NCI-H187 (cell line): ENCODE data around the gene PPARGC1A.

Source experiments
- DNase-seq, 2 experiments: peaks; one replicate each; lab custom pipeline; 2025; lab: John Stamatoyannopoulos, UW

PPARGC1A gene

DNA sequence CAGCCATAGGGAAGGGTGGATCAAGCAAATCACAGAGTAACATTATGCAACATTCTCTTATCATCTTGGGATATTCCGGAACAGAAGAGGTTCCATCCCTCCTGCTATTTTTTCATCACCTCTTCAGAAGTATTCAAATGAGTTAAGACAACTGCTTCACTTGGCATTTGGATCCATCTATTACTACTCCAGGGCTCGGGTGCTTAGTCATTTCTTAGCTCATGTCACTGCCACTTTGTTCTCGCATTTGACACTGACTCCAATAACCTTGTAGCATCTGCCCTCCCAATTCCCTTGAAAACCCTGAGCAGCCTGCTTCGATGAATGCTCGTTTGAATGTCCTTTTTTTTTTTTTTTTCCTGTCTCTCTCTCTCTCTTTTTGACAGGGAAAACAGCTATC, 114.9 kb downstream of the PPARGC1A start:
- DNase-seq = no peak

DNA sequence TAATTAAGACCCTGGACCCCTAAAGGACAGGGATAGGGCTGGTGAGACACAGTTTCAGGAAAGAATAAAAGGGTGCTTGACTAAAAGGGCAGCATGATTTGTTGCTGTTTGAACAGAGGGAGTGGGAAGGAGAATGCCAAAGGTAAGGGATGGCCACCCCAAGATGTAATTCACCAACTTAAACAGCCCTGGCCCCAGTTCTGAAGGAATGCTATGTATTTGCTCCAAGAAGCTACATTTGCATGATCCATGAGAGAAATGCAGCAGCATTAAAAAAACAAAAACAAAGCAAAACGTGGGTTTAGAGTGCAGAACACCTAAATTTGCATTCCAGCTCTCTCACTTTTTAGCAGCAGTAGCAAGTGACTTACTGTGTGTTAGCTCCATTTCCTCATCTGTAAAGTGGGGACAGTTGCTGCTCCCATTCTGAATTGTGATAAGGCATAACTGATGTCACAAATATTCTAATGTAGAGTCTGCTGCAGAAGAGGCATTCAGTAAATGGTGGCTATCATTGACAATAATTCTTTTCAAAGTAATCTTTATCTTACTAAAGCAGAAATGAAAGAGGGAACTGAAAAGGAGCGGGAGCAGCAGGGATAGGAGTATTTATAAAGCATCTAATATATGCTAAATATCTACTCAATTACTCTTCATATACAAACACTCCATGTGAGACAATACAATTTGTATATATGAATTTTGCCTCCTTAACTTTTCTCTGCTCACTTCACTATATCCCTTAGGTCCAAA, 115.8 kb downstream of the PPARGC1A start:
- DNase-seq = no peak

DNA sequence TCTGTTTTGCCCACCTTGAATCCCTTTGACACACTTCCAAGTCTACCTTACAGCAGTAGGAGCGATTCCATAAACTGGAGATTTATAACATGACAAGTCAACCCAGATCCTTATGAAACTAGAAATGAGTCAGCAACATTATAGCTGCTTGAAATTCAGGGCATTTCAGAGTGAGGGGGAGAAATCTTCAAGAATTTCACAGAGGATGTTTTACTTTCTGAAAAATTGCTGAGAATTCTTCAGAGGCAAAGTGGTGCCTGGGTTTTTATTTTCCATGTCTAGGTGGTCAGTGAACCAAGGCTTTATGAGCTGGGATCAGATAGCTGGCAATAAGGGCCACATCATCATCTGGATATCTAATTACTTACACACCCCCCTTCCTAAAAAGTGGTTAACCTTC, 119.8 kb downstream of the PPARGC1A start:
- no peak for DNase-seq

DNA sequence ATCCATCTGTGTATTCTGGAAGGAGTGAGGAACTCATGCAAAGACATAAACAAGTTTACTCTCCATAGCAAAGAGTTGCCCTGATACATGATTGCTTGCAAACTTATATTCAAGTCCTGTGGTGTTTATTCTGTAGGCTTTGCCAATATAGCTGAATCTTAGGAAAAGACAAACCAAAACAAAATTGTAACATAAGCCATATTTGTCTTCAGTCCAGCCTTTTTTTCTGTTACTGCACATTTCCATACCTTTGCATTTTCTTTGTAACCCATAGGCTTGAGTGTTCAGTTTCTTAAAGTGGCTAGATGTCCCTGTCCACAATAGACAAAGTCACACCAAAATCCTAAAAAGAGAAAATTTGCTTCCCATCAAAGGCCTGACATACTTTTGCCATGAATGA, 120.4 kb downstream of the PPARGC1A start:
- no peak for DNase-seq

DNA sequence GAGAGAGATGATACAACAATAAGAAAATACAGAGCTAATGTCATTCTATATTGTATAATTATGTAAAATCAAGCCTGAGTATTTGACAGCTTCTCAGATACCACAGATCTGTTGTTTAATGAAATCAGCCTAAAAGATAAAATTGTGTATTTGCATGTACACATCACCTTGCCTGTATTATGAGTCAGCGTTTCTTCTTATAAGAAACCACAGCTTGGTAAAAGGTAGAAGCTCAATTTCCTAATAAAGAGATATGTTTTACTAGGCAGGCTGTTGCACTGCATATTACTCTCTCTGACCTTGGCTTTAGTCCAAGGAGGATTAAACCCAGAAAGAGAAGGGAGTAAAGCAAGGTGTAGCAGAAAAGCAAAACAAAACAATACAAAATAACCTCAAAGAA, 121.3 kb downstream of the PPARGC1A start:
- DNase-seq = no peak

DNA sequence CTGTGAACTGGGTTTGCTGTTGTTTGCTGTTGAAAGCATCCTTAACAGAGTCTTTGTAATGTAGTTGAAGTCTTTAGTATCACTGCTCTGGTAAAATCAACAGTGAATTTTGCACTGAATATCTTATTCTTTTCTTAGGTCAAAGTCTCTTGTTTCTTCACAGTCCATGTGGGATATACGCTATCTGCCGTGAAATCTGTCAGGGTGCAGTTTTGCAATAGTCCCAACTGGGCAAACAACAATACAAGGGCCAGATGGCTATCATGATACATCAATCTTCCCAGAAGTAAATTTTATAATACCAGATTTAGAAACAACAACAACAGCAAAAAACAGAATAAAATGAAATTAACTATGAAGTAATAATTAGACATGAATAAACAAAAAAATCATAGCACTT, 123.5 kb downstream of the PPARGC1A start:
- DNase-seq = no peak

DNA sequence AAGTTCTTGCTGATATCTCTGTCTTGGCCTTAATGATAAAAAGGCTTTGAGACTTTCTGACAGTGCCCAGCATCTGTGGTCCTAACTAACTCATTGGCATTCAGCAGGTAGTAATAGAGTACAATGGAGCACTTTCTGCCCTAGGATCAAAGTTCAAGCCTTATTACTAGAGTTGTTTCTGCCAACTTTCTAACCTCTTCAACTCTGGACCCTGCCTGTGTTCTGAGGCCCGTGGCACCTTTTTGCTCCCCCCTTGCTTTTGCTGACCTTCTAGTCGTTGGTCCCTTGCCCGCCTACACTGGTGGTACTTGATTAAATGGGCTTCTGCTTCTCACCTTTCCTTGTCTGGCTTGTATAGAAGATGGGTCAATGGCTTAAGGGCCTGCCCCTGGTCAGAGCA, 126.3 kb downstream of the PPARGC1A start:
- no peak for DNase-seq

DNA sequence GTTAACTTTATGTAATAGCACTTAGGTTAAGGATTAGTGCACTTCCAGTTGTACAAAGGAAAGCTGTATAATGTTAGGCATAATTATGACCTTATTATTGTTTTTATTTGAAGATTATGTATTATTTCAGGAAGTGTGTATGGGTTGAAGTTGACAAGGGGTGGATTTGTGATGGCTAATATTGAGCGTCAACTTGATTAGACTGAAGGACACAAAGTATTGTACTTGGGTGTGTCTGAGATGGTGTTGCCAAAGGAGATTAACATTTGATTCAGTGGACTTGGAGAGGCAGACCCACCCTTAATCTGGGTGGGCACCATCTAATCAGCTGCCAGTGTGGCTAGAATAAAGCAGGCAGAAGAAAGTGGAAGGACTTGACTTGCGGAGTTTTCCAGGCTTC, 127.3 kb downstream of the PPARGC1A start:
- DNase-seq = no peak

DNA sequence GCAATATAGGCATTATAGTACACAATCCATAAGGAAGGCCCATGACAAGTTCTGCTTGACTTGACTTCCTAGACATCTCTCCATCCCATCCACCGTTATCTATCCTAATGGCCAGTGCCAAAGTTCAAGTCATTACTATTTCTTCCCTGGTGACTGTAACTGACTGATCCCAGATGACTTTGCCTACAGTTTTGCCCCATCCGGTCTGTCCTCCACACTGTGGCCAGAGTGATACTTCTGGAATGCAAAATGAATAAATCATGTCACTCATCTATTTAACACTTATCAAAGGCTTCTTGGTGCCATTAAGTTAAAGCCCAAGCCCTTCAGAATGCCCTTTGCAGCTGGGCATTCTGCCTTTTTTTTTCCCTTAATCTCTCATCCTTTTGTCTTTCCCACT, 130.8 kb downstream of the PPARGC1A start:
- DNase-seq = no peak

DNA sequence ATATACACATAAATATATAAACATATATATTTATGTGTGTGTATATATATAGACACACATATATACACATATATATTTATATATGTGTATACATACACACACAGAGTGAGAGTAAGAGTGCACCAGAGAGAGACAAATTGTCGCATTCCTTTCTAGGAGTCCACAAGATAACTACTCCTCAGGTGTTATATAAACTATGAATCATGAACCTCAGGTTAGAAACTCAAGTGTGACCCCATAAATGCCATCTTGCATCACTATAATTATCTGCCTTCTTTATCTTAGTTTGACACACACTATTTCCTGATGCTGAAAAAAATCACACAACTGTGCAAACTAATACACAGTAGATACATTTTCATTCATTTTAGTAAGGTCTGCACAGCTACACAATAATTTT, 135.2 kb downstream of the PPARGC1A start:
- DNase-seq = no peak

DNA sequence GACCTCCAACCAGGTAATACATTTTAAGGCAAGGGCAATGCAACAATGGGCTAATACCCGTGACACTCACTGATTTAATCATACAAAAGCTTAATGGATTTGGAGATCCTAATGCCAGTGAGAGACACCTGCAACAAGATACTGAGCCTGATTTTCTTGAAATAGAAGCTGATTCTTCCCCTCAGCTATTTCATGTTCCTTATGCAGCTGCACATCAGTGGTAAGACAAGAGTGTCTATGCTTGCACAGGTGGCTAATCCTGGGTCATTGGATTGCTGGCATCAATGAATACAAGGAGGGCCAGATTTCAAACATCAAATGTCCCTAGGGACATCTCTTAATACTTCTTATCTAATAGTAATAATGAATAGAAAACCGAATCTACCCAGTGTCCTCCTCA, 139.7 kb downstream of the PPARGC1A start:
- DNase-seq = no peak

DNA sequence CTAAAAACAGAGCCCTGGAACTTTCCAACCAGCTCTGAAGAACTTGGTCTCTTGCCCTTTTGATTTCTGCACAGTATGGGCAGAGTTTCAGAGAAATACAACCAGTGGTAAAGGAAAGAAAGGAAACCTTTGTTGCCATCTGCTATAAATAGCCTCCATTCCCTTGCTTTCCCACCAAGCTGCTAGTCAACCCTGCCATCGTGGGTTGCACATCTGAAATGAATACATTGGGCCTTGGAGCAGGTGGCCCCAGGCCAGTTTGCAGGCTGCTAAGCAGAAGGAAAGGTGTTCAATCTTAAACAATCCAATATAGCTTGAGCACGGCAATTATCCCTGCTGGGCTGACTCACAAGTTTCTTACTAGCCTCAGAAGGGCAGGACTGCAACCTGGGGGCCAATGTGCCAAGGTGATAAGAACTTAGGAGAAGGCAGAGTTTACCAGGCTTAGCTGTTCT, 142.5 kb downstream of the PPARGC1A start:
- DNase-seq = no peak

DNA sequence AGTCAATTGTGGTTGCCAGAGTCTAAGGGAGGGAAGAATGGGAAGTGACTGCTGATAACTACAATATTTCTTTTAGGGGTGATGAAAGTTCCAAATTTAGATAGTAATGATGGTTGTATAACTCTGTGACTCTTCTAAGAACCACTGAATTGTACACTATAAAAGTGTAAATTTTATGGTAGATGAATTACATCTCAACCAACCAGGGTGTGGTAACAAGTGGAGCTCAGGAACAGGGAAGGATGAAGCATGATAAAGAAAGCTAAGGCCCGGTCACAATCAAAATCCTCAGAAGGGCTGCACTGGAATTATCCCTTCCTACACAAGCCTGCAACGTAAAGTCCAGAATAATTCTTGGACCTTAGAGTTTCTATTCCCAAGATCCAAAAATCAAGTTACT, 143.2 kb downstream of the PPARGC1A start:
- no peak for DNase-seq

DNA sequence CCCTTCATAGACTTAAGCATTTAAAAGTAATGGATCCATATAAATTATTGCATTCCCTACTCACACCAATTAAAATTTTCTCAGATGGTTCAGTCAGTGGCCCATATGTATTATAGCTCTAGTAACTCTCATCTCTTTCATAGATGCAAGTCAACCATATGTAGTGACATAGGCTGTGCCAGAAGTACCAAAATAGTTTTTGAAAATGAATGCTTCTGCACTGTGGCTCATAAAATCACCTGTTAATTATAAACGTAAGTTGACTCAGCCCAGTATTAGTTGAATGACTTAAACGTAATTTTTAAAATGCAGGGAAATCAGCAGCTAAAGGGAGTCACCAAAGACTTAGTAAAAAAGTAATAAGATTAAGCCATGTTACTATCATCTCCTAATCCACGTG, 143.8 kb downstream of the PPARGC1A start:
- no peak for DNase-seq

DNA sequence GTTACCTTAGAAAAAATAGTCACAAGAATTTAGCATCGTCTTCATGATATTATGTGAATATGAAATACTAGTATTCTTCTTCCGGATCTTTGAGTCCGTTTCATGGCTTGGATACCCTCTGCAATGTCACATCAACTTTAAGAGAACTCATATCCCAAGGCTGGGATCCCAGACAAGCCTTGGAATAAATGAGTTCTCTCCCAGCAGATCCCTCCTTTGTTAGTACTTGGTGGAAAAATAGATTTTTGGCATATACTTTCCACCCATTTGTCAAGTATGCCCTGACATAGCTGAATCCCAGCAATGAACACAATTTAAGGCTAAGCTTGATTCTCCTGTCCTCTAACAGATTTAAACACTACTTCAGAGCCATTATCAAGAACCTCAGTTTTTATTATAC, 144.5 kb downstream of the PPARGC1A start:
- no peak for DNase-seq
